NCI-H460 (cell line): ENCODE results near the gene KIRREL3. TPM values are rescaled to one million over a fixed set of nuclear protein-coding genes. Genes with fewer than 3 reads are reported as not detected.

Experiments
- DNase-seq: peaks from one replicate; pipeline ENCODE4 v3.0.0-alpha.2; 2016; ENCODE audit warnings: low read depth; ENCODE audit errors: extremely low read depth
- total RNA-seq: library from RNA; depleted of rRNA; stranded (reverse); fragments of >200 nt; shearing (Covaris generic); gene quantifications from 2 replicates; pipeline ENCODE4 v1.2.3, GENCODE V29; 2014

Gene KIRREL3
- total RNA-seq, 1 experiment from 2014 or later, result not detected

DNA sequence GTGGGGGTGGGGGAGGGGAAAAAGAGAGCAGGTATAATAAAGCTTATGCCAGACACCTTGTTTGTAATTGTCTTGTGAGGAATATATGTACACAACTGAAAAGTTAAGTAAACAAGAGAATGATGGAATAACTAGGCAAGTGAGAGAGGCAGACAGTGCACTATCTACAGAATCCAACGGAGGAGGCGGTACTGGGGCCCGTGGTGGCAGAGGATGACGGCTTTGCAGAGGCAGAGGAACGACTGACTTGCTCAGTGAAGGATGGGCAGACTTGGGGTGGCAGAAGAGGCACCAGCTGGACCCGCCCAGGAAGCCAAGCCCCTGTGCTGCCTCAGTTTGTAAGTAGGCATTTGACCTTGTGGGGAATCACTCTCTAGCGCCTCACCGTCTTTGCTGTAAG, 347.5 kb downstream of the KIRREL3 start:
- DNase-seq, result no peak

DNA sequence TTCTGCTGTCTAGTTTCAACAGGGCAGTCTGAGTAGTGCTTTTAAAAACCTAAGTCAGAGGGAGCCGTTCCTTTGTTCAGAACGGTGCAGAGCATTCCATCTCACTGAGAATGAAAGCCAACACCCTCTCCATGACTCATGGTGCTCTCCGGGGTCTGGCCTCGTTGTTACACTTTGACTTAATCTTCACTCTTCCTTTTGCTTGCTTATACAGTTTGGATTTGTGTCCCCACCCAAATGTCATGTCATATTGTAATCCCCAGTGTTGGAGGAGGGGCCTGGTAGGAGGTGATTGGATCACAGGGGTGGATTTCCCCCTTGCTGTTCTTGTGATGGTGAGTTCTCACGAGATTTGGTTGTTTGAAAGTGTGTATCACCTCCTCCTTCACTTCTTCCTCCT, 352.8 kb downstream of the KIRREL3 start:
- DNase-seq, result no peak

DNA sequence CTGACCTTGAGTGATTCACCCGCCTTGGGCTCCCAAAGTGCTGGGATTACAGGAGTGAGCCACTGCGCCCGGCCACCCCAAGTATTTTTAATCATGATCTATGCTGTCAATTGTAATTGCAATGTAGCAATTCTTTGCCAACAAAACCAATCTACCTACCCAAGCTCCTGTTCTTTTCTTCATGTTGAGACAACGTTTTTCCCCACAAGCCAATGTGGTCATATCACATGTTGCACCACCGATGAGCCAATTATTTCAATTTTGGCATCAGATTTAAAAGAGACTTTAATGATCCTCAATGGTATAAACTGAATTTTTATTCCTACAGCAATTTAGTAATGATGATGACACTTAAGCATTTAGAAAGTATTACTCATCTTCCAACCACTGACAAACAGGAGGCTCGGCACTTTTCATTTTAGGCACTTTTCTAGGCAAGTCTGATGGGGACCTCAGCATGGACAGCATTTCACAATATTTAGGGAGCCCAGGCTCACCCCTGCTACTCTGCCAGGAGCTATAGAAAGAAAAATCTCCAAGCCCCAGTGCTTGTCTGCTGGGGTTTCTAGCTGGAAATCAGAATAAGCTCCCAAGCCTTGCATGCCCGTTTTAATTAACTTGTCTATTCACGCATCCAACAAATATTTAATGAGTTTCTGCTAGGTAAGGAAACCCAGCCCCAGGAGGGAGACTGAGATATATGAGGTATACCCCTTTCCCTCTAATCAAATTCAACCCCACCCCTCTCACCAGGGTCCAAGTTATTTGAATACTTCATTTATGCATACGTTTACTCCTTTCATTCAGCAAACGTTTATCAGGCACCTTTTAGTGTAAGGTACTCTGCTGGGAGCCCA, 353.6 kb downstream of the KIRREL3 start:
- DNase-seq, result no peak

DNA sequence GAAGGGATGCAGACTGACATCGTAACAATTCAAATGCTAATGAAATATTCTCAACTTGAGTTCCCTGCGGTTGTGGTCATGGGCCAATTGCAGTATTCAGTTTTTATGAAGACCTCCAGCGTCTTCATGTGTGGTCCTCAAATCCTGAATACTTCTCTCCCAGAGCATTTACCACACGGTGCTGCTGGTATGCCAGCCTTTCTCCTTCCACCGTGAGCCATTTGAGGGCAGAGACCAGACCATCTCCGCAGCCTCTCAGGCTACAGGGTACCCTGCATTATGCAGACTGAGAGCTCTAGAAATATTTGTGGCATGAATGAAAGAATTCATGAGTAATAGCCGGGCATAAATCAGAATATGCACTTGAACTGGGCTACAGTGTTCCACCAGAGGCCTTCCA, 355.4 kb downstream of the KIRREL3 start:
- no peak for DNase-seq

DNA sequence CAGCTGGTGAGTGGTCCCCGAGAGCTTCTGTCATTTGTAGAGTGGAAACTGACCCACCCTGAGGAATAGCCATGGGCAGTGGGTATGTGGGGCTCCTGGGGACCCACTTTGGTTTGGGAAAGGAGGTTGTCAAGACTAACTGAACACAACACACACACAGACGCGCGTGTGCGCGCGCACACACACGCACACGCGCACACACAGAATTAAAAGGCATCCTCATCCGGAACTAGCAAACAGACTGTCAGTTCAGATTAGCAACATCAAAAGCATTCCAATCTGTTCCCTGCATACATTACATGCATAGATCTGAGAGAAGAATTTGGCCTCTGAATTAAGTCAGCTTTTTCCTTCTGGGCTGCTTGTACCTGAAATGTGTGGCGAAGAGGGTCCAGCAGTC, 360.4 kb downstream of the KIRREL3 start:
- no peak for DNase-seq

DNA sequence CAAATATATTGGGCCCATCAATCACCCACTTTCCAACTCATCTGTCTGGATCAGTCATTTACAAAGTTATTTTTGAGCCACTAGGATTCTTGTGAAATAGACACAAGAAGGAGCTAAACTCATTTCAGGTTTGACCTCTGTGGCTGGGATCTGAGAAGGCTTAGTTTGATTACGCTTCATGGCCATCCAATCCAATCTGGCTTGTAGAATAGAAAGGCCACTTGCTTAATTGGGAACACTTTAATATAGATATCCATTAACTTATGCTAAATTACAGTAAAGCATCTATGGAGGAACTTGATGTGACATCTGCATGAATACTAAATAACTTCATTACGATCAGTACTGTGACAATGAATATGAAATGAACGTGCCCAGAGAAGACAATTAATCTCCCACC, 360.9 kb downstream of the KIRREL3 start:
- DNase-seq, result no peak

DNA sequence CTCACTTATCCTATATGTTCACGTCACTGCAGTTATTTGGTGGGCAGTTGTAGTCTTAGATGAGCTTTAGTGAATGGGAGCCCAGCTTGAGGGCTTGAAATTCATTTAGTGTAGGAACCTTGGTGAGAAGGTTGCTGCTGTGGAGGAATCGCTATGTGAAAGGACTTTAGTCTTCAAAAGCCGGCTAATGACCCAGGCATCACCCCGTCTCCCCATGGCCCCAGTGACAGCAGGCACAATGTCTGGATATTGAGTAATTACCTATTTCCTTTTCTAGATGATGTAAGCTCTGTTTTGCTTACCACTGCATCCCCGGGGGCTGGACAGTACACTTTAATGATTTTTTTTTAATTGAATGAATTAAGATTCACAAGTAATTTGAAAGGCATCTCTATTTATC, 361.9 kb downstream of the KIRREL3 start:
- DNase-seq, result no peak

DNA sequence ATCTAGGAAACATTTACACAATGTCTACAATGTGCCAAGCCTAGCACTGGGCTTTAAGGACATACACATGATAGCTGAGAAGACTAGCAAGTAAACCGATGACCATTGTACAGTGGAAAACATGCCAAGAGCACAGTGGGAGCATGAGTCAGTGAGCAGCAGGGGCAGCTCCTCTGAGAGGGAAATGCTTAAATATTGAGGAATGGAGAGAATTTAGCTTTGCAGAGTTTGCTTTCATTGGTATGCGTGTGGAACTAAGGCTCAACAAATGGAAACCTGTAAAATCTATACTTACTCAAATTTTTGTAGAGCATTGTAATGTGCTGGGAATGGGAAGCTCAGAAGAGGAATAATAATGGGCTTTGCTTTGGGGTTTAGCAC, 362.8 kb downstream of the KIRREL3 start:
- no peak for DNase-seq

DNA sequence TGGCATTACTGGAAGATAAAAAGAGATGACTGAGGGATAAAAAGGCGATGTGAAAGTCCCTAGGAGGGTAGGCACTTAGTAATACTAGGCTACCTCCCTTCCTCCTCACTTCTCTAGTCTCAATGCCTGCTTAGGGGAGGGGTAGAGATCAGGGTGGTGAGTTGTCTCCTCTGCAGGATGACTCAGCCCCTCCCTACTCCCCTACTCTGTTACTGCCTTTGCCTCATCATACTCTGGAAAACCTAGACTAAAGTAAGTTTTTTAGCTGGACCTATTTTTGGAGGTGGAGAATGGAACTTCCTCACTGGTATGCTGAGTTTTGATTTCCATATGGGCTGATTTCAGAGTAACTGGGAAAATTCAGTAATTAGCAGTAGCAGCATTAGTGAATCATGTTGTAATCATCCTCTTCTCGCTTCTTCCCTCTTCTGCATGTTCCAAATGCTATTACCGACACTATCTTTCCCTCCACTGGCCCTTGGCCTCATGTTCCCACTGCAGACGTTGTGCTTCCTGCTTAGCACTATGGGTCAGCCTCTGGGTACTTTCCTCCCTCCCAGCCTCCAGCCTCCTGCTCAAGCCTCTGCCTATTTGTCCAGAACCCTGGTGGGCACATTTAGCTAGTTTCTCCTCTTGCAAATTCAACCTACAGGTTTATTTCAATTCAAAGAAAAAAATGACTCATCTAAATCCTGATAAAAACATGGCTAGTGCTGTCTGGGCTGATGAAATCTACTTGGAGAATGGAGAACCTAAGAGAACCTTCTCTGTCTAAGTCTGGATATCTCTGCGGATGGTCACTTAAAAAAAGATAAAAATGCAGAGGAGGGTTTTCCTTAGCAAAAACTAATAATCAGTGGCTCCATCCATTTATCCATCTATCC, 363.4 kb downstream of the KIRREL3 start:
- DNase-seq, result no peak

DNA sequence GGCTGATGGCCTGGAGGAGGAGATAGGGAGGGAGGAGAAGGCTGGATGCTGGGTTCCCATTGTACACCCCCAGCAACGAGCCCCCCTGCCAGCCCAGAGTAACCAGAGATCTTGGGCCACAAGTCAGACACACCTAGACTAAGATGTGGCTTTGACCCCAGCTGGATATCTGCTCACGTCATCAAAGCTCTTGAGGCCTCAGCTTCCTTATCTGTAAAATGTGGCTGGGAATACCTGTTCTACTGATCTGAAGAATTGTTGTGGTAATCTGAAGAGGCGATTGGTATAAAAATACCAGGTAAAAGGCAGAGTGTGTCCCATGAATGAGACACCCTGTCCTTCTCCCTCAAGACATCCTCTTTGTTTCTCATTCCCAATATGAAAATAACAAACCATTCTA, 365.1 kb downstream of the KIRREL3 start:
- DNase-seq, result no peak

DNA sequence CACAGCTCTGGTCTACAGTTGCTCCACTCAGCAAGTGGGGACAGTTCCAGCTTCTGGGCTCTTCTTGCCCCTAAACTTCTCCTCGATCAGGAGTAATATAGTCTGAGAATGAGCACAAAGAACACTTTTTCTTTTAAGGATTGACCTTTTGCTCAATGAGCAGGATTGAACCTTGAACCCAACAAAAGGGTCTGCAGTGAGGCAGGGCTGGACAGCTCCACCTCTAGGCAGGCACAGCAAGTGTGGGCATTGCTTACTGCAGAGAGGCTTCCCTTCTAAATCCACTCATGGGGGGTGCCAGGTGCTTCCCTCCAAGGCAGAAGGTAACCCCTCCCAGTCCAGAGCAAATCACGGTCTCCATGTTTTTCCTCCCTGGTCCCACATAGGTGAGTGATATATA, 365.6 kb downstream of the KIRREL3 start:
- DNase-seq, result no peak

DNA sequence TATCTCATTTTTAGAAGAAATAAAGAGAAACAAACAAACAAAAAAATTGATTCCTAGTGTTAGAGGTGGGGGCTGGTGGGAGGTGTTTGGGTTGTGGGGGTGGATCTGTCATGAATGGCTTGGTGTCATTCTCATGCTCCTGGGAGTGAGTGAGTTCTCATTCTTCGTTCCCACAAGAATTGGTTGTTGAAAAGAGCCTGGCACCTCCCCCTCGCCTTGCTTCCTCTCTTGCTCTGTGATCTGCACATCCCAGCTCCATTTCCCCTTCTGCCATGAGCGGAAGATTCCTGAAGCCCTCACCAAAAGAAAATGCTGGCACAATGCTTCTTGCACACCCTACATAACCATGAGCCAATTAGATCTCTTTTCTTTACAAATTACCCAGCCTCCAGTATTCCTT, 367.2 kb downstream of the KIRREL3 start:
- no peak for DNase-seq

DNA sequence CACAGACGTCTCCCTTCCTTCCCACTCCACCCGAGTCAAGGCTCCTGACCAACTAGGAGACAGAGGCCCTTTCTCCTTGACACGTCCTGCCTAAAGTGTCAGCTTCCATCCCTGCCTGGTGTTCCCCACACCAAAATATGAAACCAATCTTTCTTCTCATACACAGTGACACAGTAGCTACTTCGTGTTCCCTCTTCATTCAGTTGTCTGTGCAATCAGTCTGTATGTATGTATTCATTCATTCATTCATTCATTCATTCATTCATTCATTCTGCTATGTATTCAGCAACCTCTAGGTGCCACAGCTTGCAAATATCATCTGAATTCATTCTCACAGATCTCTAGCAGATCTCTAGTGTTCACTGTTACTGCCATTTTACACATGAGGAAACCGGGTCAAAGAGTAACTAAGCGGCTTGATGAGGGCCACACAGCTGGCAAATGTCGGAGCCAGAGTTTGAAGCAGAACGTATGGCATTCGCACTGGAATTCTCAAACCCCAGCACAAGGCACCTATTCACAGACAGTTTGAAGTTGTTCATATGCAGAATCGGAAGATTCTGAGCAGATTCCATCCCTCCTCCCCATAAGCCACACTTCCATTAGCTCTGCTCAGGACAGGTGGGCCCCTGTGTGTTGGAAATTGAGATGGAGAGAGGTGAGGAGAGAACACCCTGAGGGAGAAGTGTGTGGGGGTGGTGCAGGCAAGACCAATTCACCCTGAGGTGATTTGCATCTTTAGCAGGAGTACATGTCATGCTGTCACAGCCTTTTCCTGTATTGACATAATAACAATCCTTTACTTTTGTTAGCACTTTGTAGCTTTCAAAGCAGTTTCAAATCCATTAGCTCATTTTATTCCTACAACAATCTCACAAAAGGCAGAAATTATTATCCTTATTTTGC, 369.4 kb downstream of the KIRREL3 start:
- DNase-seq, result no peak

DNA sequence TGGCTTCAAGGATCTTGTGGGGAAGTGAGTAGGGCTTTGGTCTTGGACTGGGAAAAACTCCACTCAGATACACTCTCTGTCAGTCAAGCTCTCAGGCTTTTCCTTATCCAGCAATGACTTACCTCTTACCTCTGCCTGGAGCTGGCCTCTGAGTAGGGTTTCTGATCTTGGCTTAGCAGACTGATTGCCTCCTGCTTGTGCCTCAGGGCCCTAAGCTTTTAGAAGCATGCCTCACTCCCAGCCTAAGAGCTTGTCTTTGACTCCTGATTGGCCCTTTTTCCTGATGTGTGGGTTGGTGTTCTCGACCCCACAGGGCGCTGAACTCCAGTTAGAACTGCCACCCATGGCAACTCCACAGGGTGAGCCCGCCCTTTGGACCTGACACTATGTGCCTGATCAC, 370.1 kb downstream of the KIRREL3 start:
- DNase-seq, result no peak

DNA sequence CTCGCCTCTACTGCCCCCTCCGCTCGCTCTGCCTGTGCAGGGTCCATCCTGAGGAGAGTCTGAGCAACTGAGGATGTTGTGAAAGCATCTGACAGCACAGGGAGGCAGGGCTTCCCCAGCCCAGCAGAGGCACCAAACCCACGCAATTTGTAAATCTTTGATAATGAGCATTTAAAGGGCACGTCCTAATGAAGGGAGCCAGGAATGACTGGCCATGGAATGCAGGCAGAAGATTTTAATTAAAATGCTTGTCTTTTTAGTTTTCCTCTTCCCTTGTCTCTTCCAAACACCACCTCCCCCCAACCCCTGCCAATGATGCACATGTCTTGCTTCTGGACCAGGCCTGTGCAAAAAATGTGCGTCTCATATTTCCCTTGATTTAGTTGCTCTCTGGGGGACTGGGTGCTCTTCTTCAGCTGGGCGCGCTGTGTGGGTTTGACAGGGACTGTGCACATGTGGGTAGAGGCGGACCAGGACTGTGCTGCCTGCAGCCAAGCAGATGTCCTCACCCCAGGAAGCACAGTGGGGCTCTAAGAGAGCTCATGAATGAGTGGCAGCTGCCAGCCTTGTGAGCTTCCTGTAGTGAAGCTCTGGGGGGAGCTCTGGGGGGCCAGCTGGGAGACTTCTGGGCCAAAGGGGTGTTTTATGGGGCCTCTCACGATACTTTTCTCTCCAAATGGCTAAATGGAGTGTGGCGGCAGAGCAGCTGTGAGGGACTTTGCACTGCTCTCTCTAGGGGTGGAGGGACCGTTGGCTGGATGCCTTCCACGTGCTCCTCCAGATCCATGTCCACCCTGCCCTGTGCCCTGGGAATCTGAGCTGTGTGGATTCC, 371.6 kb downstream of the KIRREL3 start:
- DNase-seq, result no peak

DNA sequence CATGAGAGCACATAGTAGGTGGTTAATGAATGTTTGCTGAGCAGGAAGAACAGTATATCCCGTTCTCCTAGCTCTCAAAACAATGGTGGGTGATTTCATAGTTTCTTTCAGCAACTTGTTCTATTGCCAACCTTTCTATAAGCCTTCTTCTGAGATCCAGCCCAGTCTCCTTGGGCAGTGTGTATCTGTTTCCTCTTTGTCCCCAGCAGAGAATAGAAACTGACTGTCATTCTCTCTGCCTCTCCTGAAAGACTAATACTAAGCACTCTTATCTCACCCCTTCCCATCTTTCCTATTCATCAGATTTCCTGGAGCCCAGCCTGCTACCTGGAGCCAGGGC, 372.1 kb downstream of the KIRREL3 start:
- no peak for DNase-seq

DNA sequence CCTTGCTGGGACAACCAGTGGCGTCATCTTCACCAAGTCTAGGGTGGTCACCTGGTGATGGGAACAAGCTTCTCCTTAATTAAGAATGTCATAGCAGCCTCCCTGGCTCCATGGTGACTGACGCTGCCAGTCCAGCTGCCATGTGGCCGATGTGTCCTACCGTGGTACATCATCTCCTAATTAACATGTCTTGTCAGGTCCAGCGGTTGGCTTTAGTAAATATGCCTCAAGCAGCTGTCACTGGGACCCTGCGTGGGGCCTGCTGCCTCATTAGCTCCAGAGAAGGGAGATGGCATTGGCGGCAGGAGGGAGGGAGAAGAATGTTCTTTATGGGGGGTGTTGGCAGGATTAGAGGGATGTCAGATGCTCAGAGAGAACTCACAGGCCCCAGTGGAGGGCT, 373.1 kb downstream of the KIRREL3 start:
- no peak for DNase-seq

DNA sequence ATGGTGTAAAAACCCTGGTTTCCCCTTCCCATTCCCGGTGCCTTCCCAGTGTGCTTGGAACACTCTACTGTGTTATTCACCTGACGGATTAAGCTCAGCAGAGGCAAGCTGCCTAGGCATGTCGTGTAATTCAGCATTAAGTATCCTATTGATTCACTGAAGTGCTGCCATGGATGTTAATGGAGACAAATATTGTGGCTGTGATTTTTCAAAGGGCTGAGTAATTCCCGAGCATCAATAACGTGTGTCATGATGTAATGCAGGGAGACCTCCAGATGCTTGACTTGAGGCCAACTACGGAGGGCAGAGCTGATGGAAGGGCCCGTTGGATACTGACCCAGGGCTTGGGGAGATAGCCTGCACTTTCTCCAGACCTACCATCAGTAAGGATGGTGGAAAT, 376.1 kb downstream of the KIRREL3 start:
- no peak for DNase-seq

DNA sequence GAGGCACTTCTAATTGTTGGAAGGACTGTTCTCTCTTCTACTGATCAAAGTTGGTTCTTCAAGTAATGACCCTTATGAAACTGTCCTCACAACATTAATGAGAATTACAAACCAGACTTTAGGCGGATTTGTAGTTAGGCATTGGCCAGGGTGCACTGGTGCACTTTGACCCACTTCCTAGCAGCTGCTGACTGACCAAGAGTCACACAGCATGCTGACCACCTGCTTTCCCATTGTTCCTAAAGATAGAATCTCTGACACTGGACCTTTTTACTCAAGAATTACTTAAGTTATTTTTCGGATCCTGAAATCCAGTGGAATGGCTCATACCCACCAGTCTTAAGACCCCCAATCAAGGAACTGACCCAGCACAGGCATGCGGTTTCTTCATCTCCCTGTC, 381.1 kb downstream of the KIRREL3 start:
- DNase-seq, result no peak

DNA sequence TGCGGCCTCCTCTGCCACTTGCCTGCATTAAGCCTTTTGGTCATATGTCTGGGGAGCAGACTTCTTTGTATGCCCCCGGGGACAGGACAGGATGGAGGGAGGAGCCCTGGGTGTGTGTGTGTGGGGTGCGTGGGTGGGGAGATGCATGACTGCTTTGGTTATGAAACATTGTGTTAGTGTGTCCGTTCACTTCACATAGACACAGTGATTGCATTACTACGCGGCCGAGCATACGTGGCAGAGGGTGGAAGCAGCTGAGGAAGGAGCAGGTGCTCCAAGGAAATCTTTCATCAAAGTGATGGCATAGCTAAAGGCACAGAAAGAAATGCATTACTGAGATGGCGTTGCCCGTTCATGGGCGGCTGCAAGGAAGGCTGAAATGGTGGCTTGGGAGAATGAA, 384.7 kb downstream of the KIRREL3 start:
- DNase-seq, result no peak
